HG03139 (cell line): ENCODE results near the gene CTSO.
A peak's percentile ranks its signal among the peaks of the same experiment; 100 is the strongest.
"Not testable (repeated sequence)": the region's sequence is repeated elsewhere in the genome, so short reads cannot be mapped to it uniquely, and the experiment has no call there.

Experiments
- ATAC-seq: cut with Tn5 transposase; IDR thresholded peaks from one replicate; pipeline ENCODE4 v1.9.1; 2021; ENCODE audit not compliant: unreplicated experiment

The CTSO gene

GRCh38 chr4:155908187-155909139 lies 45.2 kb downstream of the CTSO start:
- no peak for ATAC-seq

DNA sequence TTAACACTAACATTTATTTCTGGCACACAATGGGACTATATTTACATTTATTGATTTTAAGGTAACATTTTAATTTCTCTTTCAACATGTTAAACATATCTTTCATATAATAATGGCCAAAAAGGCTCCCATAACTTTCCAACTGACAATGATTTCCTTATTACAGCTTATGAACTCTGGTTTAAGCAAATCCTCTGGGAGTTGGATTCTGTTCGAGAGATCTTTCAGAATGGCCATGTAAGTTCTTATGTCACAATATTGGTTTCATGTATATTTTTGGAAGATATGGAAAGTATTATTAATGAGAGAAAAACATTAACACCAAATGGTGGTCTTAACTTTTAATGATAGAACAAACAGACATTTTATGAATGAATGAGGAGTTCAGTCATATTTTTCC lies 46.1 kb downstream of the CTSO start:
- ATAC-seq = no peak

DNA sequence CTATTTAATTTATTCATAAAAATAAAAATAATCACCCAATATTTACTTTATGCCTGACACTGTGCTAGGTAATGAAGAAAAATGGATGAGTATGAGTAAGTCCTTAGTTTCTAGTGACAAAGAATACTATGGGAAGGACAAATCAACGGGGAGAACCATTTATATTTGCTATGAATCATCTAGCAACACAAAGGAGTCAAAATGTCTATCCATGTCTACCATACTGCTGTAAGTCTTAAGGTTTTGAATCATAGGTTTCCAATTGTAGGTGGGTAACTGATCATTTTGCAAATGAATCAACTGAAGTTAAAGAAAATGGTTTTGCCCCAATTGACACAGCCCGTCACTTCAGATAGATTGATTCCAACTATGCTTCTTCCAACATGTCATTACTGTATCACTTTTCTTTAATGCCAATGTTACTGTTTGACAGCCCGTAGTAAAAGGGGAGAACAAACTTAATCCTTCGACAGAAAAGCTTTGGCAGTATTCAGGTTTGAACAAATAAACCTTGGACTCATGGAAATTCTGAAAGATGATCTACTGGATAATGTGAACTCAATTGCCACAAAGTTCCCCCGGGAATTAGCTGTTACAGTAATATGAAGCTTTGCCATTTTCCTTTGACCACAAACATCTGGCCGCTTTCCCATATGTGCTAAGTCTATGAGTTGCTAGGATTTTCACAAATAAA lies 47.0 kb downstream of the CTSO start:
- ATAC-seq = no peak

DNA sequence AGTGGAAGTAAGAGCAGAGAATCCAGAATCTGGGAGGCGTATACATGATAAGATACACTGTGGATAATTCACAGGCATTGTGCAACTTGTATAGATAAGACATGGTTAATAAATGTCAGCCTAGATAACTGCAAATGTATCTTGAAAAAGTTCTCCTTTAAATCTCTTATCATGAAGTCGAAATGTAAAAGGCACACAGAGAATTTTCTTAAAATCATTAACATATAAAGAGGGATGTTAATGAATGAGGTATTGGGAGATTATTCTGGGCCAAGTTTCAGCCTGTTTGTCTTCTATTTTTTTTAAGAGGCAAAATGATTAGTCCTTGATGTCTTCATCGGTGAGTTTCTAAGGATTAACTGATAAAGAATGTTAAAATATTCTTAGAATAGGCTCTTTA lies 49.3 kb downstream of the CTSO start:
- ATAC-seq = no peak

DNA sequence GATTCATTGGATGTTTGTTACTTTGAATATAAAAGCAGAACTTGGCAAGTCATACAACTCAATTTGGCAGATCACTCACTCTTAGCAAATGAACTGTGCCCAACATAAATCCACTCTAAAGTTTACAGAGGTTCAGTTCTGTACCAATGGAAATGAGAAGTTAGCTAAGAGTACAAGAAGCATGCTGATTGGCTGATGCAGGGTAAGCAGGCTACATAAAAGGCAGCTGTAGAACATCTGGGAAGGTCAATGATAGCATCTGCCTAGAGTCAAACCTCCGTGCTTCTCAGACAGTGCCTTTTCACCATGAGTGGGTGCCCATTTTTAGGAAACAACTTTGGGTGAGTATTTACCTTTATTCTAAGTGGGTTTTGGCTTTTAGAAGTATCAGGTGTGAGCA lies 50.2 kb downstream of the CTSO start, which contains the start of gene TDO2:
Gene TDO2, plus strand, starts transcription at position 244 of the 400 bp plus-strand sequence. Its CDS starts 63 bp downstream, at position 307.
- no peak for ATAC-seq

DNA sequence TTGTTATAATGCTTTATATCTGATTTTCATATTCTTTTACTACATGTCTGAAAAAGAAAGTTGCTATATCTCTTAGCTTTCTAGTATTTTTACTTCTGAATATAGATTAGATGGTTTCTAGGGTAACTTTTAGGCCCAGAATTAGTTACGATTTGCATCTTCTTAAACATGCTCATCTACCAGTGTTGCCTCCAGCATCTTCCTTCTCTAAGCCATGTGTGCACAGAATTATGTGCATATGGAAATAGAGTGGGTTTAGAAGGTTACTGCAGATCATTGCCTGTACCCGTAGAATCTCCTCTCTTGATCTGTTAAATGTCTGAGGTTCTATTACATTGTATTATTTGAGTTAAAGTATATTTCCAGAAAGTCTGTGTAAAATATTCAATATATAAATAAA lies 52.7 kb downstream of the CTSO start:
- no peak for ATAC-seq

DNA sequence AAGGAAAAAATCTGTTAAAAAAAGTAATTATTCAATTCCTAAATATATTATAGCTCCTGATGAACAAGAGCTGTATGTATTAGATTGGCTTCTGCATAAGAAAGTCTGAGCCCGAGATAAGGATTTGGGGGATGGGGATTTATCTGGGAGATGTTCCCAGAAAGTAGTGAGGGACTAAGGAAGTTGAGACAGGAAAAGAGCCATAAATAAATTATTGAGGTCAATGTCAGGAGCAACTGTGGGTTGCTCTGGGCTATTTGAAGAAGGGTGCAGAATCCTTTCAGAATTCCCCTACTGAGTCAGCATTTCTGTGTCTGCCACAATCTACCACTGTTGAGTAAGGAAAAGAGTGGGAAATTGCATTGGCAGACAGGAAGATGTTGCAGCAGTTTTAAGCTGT lies 53.3 kb downstream of the CTSO start:
- ATAC-seq = no peak

- ATAC-seq = no peak
Observed at GRCh38 chr4:155899891-155900290, 53.8 kb downstream of the CTSO start.

- not testable (repeated sequence) for ATAC-seq
Observed at GRCh38 chr4:155898371-155898770, 55.3 kb downstream of the CTSO start.

GRCh38 chr4:155891058-155891457 lies 62.6 kb downstream of the CTSO start:
- no peak for ATAC-seq

DNA sequence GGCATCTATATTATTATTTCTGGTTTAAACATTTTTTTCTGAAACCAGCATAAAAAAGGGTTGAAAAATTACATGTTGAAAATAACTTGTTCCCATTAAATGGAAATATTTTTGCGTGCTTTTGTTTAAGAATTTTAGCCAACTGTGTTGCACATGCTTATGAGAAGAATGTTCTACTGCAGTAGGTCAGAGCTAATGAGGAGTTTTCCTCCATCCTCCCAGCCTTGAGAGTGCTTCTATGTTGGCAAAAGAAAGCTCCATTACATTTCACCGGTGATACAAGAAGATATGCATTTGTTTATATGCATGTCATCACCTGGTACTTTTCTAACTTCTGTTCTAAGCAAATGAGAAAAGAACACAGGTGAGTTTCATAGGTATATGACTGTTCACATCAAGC lies 63.7 kb downstream of the CTSO start:
- no peak for ATAC-seq

GRCh38 chr4:155889031-155889793 lies 64.5 kb downstream of the CTSO start:
- peak; percentile 98 for ATAC-seq

DNA sequence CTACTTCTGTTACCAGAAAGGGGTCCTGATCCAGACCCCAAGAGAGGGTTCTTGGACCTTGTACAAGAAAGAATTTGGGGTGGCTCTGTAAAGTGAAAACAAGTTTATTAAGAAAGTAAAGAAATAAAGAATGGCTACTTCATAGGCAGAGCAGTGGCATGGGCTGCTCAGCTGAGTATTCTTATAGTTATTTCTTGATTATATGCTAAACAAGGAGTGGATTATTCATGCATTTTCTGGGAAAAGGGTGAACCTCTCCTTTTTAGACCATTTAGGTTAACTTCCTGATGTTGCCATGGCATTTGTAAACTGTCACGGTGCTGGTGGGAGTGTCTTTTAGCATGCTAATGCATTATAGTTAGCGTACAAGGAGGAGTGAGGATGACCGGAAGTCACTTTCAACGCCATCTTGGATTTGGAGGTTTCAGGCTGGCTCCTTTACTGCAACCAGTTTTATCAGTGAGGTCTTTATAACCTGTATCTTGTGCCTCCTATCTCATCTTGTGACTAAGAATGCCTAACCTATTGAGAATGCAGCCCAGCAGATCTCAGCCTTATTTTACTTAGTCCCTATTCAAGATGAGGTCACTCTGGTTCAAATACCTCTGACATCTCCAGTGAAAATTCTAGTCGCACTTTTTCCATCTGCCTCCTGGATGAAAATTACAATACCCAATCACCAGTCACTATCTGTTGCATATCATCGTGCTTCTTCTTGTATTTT lies 65.7 kb downstream of the CTSO start:
- ATAC-seq = no peak

GRCh38 chr4:155887045-155887444 lies 66.6 kb downstream of the CTSO start:
- ATAC-seq = no peak

DNA sequence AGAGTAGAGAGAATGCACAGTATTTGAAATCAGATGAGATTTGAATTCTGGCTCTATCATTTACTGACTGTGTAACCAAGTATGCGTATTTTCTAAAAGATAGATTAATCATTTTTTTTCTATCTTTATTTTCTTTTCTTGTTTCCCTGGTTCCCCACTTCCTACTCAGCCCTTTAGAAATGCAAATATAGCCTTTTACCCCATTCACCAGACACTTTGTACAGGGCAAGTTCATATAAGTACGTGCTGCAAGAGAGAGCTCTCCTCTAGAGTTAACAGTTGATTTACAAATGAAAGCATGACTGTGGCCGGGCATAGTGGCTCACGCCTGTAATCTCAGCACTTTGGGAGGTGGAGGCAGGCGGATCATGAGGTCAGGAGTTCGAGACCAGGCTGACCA lies 68.0 kb downstream of the CTSO start:
- no peak for ATAC-seq

- ATAC-seq = no peak
Observed at GRCh38 chr4:155883895-155884294, 69.8 kb downstream of the CTSO start.

- no peak for ATAC-seq
Observed at GRCh38 chr4:155881555-155881954, 72.1 kb downstream of the CTSO start.

DNA sequence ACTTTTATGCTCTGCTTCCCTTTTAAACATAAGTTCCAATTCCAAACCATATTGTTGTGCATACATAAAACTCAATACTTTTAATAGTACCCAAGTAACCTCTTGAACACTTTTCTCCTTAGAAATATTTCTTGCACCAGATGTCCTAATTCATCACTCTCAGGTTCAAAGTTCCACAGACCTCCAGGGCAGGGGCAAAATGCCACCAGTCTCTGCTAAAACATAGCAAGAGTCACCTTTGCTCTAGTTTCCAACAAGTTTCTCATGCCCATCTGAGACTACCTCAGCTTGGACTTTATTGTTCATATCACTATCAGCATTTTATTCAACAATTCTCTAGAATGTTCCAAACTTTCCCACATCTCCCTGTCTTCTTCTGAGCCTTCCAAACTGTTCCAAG lies 73.9 kb downstream of the CTSO start:
- no peak for ATAC-seq

DNA sequence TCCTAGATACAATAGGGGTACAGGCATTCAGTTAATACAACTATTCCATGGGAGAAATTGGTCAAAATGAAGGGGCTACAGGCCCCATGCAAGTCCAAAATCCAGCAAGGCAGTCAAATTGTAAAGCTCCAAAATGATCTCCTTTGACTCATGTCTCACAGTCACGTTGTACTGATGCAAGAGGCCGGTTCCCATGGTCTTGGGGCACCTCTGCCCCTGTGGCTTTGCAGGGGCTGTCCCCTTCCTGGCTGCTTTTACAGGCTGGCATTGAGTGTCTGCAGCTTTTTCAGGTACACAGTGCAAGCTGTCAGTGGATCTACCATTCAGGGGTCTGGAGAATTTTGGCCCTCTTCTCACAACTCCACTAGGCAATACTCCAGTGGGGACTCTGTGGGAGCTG lies 75.1 kb downstream of the CTSO start:
- ATAC-seq = no peak

- no peak for ATAC-seq
Observed at GRCh38 chr4:155877971-155878370, 75.7 kb downstream of the CTSO start.

- no peak for ATAC-seq
Observed at GRCh38 chr4:155875878-155876277, 77.8 kb downstream of the CTSO start.
